ENCODE measurements around the gene FYB2.
A peak's percentile ranks its signal among the peaks of the same experiment; 100 is the strongest.
"Not testable (repeated sequence)": the region's sequence is repeated elsewhere in the genome, so short reads cannot be mapped to it uniquely, and the experiment has no call there.

Gene FYB2

DNA sequence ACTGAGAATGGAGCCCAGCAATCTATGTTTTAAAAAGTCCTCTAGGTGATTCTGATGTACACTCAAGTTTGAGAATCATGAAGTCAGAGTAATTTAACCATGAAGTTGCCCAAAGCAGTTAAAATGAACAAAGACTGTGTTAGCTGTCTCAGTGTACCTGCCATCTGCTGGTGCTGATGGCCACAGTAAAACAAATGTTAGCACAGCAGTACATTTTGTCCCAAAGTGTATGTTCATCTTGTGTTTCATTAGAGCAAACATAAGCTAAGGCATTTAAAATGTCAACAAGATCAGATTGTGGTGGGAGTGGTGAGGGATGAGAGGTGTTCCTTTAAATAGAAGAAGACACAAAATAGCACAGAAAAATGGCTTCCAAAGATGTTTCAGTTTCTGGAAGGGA is 31.1 kb downstream of the FYB2 start:
- no peak for DNase-seq

DNA sequence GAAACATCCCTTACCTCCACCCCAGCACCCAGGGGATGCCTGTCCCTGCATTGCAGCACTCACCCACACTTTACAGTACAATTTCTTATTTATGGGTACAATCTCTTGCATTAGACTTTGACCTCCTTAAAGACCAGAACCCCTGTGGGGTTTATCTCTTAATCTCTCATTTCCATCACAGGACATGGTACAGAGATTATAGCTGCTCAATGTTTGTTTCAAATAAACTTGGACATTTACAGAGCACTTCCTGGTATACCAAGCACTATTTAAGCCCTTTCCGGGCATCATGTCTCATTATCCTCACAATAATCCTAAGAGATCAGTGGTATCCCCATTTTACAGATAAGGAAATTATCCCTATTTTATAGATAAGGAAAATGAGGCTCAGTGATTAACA is 31.9 kb downstream of the FYB2 start:
- DNase-seq: no peak

DNA sequence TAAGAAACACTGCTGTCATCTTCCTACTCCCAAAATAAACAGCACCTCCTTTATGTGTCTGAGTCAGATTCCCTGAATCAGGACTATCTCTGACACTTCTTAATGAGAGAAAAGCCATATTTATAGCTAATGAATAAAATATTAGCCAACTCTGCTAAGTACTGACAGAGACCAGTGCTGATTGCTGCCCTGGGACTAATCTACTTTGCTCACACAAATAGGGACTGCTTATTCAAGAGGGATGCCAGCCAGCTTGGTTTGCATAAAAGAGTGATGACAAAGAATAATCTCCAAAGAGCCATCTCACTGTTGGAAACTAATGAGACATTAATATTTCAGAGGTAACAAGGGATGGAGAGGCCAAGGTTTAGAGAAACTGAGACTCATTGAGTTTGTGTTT is 36.4 kb downstream of the FYB2 start:
- DNase-seq: no peak

DNA sequence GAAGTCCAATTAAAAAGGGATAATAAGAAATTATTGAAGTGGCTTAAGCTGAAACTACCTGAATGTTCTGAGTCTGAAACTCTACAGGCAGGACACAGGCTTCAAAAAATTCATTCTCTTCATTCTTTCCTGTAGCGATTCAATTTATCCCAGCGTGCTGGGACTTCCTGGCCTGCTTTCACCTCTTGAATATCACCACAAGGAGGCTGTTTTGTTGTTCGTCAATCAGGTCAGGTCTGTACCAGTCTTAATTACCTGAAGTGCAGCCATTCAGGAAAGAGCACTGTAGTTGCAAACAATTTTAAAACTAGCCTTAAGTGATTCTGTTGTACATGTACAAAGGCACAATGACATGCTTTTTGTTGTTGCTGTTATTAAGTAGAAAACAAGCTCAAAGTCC is 38.4 kb downstream of the FYB2 start:
- no peak for DNase-seq

DNA sequence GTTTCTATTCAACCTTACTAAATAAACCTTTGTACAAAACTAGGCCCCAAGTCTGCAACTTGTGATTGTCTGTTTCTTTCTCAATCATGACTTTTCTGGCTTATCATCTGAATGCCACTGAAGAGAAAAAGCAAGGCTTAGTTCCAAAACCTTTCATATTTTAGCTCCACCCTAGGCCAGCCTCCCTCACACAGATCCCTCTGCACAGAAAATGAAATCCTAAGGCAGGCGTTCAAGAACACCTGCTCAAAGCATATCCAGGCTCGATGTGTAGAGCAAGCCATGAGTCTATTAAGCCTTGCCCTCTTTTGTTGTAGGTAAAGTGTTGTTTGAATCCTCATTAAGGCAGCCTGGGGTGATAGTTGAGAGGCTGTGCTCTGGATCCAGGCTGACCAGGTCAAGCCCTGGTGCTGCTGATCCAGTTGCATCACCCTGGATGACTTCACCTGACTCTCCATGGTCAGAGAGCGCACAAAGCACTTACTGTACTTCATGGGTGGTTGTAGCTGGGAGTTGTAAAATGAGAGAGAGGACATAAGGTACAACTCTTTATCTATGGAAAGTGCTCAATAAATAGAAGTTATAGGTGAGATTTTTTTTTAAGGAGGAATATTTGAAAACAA is 39.0 kb downstream of the FYB2 start:
- DNase-seq: no peak

DNA sequence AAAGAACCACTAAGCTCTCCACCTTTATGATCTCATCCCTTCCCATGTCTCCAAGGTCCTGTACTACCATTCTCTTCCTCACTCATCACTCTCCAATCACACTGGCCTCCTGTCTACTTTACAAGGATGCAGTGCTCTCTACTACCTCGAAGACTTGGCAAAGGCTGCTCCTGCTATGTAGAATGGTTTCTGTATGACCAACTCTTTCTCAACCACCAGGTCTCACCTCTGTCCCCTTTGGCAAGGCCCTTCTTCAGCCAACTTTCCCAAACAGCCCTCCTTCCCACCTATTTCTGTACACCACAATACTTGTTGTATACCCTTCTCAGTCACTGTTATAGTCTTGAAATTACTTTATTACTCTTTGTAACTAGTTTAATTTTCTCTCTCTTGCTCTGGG is 41.2 kb downstream of the FYB2 start:
- no peak for DNase-seq

DNA sequence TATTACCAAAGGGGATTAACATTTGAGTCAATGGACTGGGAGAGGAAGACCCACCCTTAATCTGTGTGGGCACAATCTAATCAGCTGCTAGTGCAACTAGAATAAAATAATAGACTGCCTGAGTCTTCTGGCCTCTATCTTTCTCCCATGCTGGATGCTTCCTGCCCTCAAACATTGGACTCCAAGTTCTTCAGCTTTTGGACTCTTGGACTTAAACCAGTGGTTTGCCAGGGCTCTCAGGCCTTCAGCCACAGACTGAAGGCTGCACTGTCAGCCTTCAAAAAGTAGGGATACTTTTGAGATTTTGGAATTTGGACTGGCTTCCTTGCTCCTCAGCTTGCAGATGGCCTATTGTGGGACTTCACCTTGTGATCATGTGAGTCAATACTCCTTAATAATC is 44.5 kb downstream of the FYB2 start:
- DNase-seq: not testable (repeated sequence)

DNA sequence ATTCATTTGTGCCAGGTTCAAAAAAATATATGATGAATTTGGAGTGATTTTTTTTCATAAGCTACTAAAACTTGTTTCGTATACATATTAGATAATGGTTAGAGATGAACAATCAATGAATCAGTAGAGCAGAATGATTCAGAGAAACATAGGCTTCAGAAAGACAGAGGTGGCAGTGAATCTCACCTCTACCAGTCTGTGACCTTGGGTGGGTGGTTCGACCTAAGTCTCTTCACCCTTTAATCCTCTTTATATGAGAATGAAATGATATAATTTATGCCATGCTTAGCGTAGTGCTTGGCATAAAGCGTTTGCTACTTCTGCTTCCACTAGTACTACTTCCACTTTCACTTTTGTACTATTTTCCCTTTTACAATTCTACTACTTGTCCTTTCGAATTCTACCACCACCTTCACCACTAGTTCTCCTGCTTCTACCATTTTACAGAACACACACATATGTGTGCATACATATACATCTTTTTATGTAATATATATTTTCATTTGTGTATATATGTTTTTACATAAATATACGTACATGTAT is 45.1 kb downstream of the FYB2 start:
- no peak for DNase-seq

DNA sequence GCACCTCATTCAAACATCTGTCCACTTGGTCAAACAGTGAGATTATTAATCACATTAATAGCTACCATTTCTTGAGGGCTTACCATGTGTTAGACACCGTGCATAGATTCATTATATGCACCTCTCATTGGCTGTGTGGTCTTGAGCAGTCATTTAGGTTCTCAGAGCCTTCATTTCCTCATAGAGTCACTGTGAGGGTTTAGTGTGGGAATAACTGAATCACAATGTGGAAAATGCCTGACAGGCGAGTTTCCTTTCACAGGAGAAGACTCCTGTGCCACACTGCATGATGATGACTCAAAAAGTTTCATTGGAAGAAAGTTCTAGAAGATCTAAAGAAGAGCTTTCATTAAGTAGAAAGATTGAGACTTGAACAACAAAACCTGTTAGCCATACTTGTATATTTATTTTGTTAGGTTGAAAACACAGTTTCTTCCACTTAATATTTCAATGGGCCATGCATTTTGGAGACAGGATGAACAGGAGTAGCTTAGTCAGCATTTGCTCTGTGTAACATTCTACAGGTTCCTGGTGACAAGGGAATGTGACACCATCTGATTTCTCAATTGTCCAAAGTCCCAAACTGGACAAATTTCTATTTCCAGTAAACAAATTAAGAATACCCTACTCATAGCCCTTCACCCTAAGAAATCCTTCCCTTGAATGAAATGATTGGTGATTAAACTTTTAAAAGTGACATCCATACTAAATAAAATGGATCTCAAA is 45.7 kb downstream of the FYB2 start:
- DNase-seq: no peak

DNA sequence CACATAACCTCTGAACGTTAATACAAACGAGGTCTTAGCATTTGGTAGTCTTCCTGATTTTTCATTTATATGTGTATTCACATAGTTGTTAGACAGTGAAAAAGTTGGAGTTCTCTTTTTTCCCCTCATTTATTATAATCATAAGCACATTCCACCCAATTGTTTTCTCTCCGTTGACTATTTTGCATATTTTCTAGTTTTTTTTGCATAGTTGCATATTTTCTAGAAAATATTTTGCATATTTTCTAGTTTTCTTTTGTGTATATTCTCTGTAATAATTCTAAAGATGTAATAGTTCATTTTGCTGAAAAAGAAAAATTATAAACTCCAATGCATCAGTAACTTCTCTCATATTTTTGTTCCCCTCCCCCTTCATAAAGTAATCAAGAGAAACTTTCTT is 47.5 kb downstream of the FYB2 start:
- DNase-seq: no peak

DNA sequence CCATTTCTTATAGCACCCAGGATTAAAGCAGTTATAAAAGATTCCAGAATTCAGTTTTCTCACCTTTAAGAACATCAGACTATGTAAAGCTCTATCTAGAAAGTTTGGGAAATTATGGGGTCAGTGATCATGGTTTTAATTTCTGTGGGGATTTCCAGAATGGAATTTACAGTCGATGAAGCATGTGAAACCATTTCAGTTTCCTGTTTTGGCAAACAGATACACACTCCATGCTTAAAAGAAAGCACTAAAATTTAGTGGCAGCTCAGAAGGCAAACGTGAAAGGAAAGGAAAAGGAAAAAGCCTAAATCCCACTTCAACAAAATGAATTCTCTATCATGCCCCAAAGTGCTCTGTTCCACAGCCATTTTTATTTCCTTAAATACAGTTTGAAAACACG is 60.4 kb downstream of the FYB2 start:
- DNase-seq: no peak

DNA sequence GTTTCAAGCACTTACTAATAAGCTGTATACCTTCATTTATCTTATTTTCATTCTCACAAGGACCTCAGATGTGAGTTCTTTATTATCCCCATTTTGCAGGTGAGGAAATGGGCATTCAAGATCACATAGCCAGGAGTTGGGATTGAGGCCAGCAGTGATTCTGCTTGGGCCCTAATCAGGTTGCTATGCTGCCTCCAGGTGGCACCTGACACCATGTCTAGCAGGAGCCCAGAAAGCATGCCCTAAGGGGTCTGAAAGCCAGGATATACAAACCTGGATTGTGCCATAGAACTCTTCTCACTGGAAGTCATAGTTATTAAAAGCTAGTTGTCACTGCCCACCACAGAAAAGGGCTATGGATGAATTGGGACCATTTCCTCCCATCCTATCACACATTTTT is 61.1 kb downstream of the FYB2 start:
- no peak for DNase-seq

DNA sequence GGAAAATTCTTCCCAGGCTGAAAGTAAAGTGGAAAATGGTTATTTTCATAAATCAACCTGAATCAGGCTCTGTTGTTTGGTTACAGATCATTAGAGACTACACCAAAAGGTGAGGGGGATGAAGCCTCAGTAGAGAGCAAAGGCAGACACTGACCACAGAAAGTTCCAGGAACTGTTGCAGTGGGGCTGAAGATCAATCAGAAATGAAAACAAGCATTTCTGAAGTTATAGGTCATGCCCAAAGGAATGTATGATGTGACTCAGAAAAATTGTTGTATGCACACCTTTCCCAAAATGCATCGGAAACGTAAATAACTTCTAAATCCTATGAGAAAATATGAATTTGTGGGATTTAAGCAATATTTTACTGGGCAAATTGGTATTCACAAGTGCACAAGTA is 63.3 kb downstream of the FYB2 start:
- no peak for DNase-seq

DNA sequence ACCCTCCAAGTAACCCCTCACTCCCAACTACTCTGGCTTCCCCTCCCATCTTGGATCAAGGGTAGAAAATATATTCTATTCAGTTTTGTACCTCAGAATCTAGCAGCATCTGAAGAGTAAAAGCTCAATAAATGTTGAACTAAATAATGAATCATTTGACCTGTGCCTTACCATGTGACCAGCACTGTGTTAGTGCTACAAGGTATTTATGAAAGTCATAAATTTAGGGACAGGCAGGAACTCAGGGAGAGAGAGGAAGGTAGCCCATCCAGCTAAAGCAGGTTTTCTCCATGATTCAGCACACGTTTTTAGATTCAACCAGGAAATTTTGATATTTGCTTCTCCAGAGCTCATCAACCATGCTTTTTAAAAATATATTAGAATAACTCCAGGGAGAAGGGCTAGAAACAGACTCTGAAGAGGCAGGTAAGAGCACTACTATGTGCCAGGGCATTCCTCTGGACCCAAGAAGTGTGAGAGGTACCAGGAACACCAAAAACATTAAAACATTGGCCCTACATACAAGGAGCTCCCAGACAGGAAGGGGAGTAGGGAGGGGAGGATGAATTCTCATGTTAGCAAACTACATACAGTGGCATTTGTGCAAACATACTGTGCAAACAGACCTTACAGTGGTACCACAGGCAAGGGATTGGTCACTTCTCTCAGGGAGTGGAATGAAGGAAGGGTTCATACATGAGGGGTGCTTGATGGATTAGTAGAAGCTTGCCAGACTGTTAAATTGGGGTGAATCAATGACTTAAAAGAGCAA is 64.3 kb downstream of the FYB2 start:
- DNase-seq: no peak

DNA sequence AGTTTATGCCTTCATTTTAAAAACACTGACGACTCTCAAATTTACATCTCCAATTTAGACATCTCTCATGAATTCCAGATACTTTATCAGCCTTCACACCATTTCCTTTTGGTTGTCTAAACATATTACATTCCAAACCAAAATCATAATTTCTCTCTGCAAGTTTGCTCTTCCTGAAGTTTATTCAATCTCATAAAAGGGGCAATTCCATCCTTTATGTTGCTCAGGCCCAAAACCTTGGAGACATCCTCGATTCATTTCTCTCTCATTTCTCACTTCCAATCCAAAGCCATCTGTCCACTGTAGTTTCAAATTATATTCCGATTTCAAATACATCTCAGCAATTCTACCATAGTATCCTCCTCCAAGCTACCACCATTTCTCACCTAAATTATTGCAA is 74.0 kb downstream of the FYB2 start:
- no peak for DNase-seq

DNA sequence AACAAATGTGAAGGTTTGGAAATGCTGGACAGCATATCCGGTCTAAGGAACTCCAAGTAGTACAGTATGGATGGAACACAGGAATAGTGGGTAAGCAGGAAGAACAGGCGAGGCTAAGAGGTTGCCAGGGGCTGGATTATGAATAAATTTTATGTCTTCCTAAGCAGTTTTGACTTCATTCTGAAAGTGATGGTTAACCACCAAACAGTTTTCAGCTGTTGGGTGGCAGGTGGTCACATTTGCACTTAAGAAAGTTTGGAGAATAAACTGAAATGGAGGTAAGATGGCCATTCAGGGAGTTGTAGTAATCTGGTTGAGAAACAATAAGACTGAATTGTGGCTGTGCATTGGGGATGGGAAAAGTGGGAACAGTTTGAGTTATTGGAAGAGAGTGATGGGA is 90.2 kb downstream of the FYB2 start:
- no peak for DNase-seq

DNA sequence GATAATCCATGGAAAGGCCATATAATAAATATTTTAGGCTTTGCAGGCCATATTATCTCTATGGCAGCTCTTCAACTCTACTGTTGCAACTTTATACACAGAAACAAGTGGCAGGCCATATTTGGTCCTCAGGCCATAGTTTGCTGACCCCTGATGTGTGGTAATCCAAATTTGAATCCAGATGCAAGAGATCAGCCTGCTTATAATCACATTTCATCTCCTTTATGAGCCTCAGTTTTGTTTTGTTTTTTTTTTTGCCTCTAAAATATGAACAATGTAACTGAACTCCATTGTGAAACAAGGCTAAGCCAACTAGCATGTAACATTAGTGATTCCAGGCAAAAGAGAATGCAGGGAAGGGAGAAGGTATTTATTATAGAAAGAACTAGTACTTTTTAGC is 92.5 kb downstream of the FYB2 start:
- no peak for DNase-seq

DNA sequence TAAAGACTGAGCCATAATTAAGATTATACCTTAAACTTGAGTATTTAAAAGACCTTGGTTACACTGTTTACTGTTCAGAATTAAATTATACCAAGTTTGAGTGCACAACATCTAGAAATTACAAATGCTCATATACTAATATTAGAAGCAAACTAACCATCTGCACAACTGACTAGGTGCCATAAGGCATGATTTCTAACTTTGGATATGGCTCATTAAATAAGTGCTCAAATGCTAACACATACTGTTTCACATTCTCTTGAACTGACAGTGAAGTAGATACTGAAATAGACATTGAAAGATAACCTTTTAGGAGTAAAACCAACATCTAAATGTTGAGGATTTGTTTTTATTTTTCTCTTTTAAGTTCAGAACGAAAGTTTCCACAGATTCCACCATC is 100.0 kb downstream of the FYB2 start:
- no peak for DNase-seq

DNA sequence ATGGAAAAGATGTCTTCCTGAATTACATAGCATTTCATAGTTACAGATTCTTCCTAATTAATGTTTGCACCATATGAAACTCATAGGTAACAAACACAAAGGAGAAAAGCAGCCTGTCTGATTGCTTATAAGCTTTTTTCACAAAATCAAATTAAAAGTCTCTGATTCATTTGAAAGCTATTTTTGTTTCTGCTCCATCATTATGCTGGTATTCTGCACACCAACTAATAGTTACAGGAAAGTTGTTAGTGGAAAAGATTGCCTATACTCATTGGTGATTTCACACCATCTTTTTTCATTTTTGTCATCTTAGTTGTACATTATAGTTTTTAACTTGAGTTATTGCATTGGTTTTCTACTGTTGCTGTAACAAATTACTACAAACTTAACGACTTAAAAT is 104.0 kb downstream of the FYB2 start:
- DNase-seq: no peak

DNA sequence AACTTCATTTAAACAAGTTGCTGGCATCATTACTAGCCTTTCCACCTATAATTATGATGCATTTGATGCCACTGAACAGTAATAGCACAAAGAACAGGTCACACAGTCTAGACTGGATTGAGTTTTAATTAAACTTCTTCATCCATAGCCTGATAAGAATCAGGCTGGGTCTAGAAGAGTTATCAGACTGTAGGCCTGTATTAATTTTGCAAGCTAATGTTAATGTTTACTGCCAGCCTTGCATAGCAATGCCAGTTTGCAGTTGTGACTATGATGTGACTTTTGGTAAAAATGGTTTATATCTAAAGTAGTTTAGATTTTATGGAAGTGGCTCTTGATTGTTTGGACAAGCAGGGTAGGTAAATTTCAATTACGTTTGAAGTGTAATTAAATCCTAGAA is 106.1 kb downstream of the FYB2 start:
- no peak for DNase-seq

DNA sequence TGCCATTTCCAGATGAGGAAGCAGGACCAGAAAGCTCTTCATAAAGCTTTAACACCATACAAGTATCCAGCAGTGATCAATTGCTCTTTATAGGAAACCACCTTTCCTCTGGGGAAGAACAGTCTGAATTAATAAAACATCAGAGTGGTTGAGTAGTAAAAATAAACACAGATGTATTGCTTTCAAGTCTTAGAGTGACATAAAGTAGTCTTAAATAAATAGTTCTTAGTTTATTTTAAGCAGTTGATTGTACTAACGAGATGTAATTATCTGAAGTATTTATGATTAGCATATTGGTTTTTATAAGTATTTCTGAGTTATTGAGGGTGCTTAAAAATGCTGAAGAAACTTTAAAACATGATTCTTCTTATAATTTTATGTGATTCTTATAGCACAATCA is 107.1 kb downstream of the FYB2 start:
- DNase-seq: no peak

DNA sequence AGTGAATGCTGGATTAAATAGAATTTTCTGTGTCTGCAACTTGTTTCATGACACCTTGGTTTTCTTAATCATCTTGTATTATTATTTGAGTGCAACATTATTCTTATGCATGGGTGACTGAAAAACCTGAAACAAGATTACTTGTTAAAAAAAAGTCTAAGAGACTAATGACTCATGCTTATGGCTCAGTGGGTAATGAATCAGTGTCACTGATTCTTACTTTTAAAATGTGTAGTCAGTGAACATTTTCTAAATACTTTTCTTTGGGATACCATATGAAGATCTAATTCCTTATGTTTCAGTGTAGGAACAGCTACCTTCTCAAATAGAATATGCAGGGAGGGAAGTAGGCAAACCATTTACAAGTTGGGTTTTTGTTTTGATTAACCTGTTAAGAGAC is 108.6 kb downstream of the FYB2 start:
- DNase-seq: no peak

DNA sequence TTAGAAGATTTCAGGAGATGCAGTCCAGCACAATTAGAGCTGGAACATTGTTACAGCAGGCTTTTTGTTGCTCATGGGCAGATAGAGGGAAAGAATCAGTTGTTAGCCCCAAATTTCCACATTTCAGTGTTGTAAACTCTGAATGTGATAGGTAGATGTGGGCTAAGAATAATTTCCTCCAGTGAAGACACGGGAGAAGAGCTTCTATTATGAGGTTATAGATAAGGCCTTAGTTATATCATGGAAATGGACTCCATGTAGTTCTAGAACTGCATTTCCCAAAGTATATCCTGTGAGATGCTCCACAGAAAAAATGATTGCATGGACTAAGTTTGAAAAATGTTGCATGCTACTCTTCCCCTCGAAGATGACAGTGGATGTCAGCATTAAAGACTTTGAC is 109.2 kb downstream of the FYB2 start:
- DNase-seq: no peak

DNA sequence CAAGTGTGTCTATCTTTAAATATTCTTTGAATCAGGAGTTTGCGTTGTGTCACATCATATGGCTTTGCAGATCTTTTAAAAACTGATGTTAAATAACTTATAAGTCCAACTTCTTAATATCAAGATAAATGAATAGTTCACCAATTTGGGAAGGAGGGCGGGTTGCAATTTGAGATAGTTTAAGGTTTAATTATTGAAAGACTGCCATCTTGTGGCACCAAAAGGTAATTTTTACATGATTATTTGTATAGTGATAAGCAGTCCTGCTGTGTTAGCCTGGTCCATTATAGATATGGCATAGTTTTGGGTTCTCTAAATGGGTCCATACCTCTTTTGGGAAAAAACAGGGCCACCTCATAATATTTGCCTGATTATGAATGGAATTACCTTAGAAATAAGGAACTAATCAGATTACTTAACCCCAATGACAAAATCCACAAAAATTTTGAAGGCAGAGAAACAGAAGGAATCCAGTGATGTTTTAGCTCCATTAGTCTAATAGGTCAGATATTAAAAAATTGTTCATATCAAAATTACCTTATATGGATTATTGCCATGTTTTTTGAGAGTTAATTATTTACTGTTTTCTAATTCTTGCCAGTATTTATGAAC is 109.8 kb downstream of the FYB2 start:
- peak in 1 of 2 donors; percentile 30 for DNase-seq

Measured in CD4-positive, alpha-beta T cell treated with Interferon alpha-2 for 1 hour (primary cell).